HFFc6 (cell line): ENCODE data around the gene PARVA. TPM values are rescaled to one million over a fixed set of nuclear protein-coding genes. Genes with fewer than 3 reads are reported as not detected.

Experiments used
- DNase-seq: peaks from one replicate; pipeline ENCODE4 v3.0.0-alpha.2; 2018
- H3K27ac Mint-ChIP-seq: 2 replicates; pipeline ENCODE4 v1.8.0; 2020; ENCODE audit warnings: mild to moderate bottlenecking, mixed read lengths
- H3K27me3 Mint-ChIP-seq: 2 replicates; pipeline ENCODE4 v1.8.0; 2021; ENCODE audit warnings: mild to moderate bottlenecking, moderate library complexity, mixed read lengths; ENCODE audit not compliant: insufficient read depth
- H3K36me3 Mint-ChIP-seq: 2 replicates; pipeline ENCODE4 v1.8.0; 2021; ENCODE audit warnings: low read depth, mixed read lengths
- H3K4me1 Mint-ChIP-seq: 2 replicates; pipeline ENCODE4 v1.8.0; 2020; ENCODE audit warnings: low read depth, mixed read lengths
- H3K4me3 Mint-ChIP-seq: 2 replicates; pipeline ENCODE4 v1.8.0; 2020; ENCODE audit warnings: mild to moderate bottlenecking, moderate library complexity, mixed read lengths
- H3K9me3 Mint-ChIP-seq: 2 replicates; pipeline ENCODE4 v1.8.0; 2020; ENCODE audit warnings: mild to moderate bottlenecking, mixed read lengths
- CTCF ChIP-seq: fragments of 200-600 bp; sonication (generic); IDR thresholded peaks from 2 replicates; pipeline ENCODE4 v1.5.0; 2021; ENCODE audit warnings: antibody characterized with exemption, mild to moderate bottlenecking
- total RNA-seq, 6 experiments: library from RNA; stranded (reverse); fragmentation: NEBNext Ultra II Directional; extraction: Animal tissue kit (Norgen Biotek cat#: 25700); gene quantifications; 2 replicates in 1 of 6; 3 replicates in 5 of 6; pipeline ENCODE4 v1.2.3, GENCODE V29; 2021

The PARVA gene
- total RNA-seq, 6 experiments from 2014 or later = 150 to 237 (median 184) TPM

- Mint-ChIP-seq H3K9me3 (no peaks in the 10 kb centered on the region), H3K4me1 (peaks cover 34% of the 10 kb centered on the region), H3K27me3 (peaks cover 2% of the 10 kb centered on the region), H3K36me3 (peaks cover 63% of the 10 kb centered on the region), H3K27ac (no peak overlapping the region), H3K4me3 (no peak overlapping the region)
- TF ChIP-seq CTCF = no peak
- DNase-seq = no peak
Measured at GRCh38 chr11:12482839-12483238, 105.5 kb downstream of the PARVA start.

DNA sequence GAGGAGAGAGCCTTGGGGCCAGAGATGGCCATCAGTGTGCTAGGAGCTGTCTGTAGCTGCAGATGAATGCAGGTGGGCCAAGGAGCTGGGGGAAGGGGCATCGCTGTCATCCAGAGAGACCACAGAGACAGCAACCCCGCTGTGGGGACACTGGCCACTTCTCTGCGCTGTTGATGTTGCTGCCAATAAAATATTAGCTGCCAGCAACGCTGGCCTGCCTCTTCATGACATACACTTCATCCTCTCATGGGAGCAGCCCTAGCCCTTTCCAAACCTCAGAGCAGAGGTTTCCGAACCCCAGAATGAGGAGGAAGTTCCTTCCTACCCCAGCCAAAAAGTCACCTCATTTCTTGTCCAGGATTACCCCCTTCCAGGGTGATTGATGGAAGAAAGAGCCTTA lies 106.2 kb downstream of the PARVA start:
- TF ChIP-seq CTCF = no peak
- H3K4me3 Mint-ChIP-seq = no peak overlapping the region; the same call in 1 of the 2 replicates
- no peak for DNase-seq
- H3K36me3 Mint-ChIP-seq = peaks cover 63% of the 10 kb centered on the region
- H3K4me1 Mint-ChIP-seq = peaks cover 26% of the 10 kb centered on the region
- H3K9me3 Mint-ChIP-seq = peaks cover 5% of the 10 kb centered on the region
- peak overlapping the region; percentile 42; the same call in 1 of the 2 replicates for H3K27ac Mint-ChIP-seq
- peaks cover 2% of the 10 kb centered on the region for H3K27me3 Mint-ChIP-seq

DNA sequence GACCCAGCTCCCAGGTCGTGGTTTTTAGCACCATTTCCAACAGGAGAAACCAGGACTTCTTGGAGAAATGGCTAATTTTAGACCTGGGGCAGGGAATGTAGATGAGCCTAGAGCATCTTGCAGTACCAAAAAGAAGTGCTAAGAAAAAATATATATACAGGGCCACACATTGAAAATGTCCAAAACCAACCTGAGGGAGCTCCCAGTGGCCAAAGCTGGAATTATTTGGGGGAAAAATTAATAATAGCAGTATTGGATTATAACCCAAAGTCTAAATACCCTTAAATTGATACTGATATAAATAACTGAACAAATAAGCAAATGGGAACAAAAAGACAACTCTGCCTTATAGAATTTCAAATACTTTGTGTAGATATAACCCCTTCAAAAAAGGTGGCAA lies 108.0 kb downstream of the PARVA start:
- H3K4me1 Mint-ChIP-seq = peaks cover 18% of the 10 kb centered on the region
- peaks cover 62% of the 10 kb centered on the region for H3K36me3 Mint-ChIP-seq
- peaks cover 5% of the 10 kb centered on the region; the same call in 1 of the 2 replicates for H3K27me3 Mint-ChIP-seq

GRCh38 chr11:12489246-12489772 lies 111.9 kb downstream of the PARVA start:
- DNase-seq = no peak
- H3K4me3 Mint-ChIP-seq = no peak overlapping the region
- H3K4me1 Mint-ChIP-seq = peaks cover 16% of the 10 kb centered on the region
- no peak for TF ChIP-seq CTCF
- peaks cover 16% of the 10 kb centered on the region for H3K9me3 Mint-ChIP-seq
- peaks cover 3% of the 10 kb centered on the region; the same call in 1 of the 2 replicates for H3K27me3 Mint-ChIP-seq
- H3K27ac Mint-ChIP-seq = no peak overlapping the region
- H3K36me3 Mint-ChIP-seq = peaks cover 34% of the 10 kb centered on the region

More for the DNA sequence above, 108.0 kb downstream of the PARVA start:
- no peak overlapping the region for H3K4me3 Mint-ChIP-seq
- peak; percentile 80 for TF ChIP-seq CTCF
- DNase-seq = peak; percentile 6
- H3K27ac Mint-ChIP-seq = no peak overlapping the region
- H3K9me3 Mint-ChIP-seq = peaks cover 16% of the 10 kb centered on the region

- Mint-ChIP-seq H3K36me3 (peaks cover 28% of the 10 kb centered on the region), H3K4me3 (peak overlapping the region; percentile 11; the same call in 1 of the 2 replicates), H3K9me3 (no peaks in the 10 kb centered on the region), H3K27me3 (peaks cover 3% of the 10 kb centered on the region; the same call in 1 of the 2 replicates), H3K4me1 (peaks cover 36% of the 10 kb centered on the region), H3K27ac (peak overlapping the region; percentile 76)
- DNase-seq = peak; percentile 64
- TF ChIP-seq CTCF = no peak
Measured at GRCh38 chr11:12494699-12495098, 117.3 kb downstream of the PARVA start.
